Measurements from ENCODE around the gene REM2. TPM values are rescaled to one million over a fixed set of nuclear protein-coding genes. Genes with fewer than 3 reads are reported as not detected.

REM2 gene
- total and polyA plus RNA-seq, 4 donors = 0.08 to 0.14 (median 0.11) TPM; not detected in 1

Small RNAs within 50 kb of the gene (small RNA-seq; reads per million reads assigned to genes)
- gene RF00019 = not detected

Other genes with a start within 250 kb of the REM2 start
- gene OR6J1, start 238.9 kb upstream of the REM2 start, total RNA-seq = not detected
- not detected for gene OR6J1, start 238.9 kb upstream of the REM2 start, polyA plus RNA-seq
- gene OXA1L, start 116.5 kb upstream of the REM2 start, total RNA-seq = 10 to 100 TPM; 59.3 to 64.2 TPM
- 100 to 1,000 TPM in 1 of 2 donors, 10 to 100 TPM in 1; 53.6 to 106 TPM for gene OXA1L, start 116.5 kb upstream of the REM2 start, polyA plus RNA-seq
- gene SLC7A7, start 67.8 kb upstream of the REM2 start, total RNA-seq = 10 to 100 TPM in 1 of 2 donors, 1 to 10 TPM in 1; 9.2 to 14.3 TPM
- 1 to 10 TPM; 2.8 to 8.3 TPM for gene SLC7A7, start 67.8 kb upstream of the REM2 start, polyA plus RNA-seq
- gene MRPL52, start 53.3 kb upstream of the REM2 start, total RNA-seq = 10 to 100 TPM in 1 of 2 donors, 1 to 10 TPM in 1; 9.1 to 19.1 TPM
- 100 to 1,000 TPM in 1 of 2 donors, 10 to 100 TPM in 1; 54.1 to 142 TPM for gene MRPL52, start 53.3 kb upstream of the REM2 start, polyA plus RNA-seq
- gene MMP14, start 46.6 kb upstream of the REM2 start, total RNA-seq = 1 to 10 TPM; 7.6 to 8.4 TPM
- 10 to 100 TPM in 1 of 2 donors, under 1 TPM in 1; 0.86 to 10.6 TPM for gene MMP14, start 46.6 kb upstream of the REM2 start, polyA plus RNA-seq
- 10 to 100 TPM; 30.0 to 32.6 TPM for gene LRP10, start 11.5 kb upstream of the REM2 start, total RNA-seq
- 10 to 100 TPM; 19.5 to 61.7 TPM for gene LRP10, start 11.5 kb upstream of the REM2 start, polyA plus RNA-seq
- gene RBM23, start 35.9 kb downstream of the REM2 start, total RNA-seq = 100 to 1,000 TPM in 1 of 2 donors, 10 to 100 TPM in 1; 36.7 to 242 TPM
- gene RBM23, start 35.9 kb downstream of the REM2 start, polyA plus RNA-seq = 10 to 100 TPM; 22.3 to 26.0 TPM
- gene PRMT5, start 46.2 kb downstream of the REM2 start, total RNA-seq = 10 to 100 TPM; 26.2 to 27.5 TPM
- 10 to 100 TPM; 14.1 to 28.2 TPM for gene PRMT5, start 46.2 kb downstream of the REM2 start, polyA plus RNA-seq
- gene HAUS4, start 73.9 kb downstream of the REM2 start, total RNA-seq = 10 to 100 TPM; 11.9 to 32.8 TPM
- 1 to 10 TPM; 5.8 to 7.9 TPM for gene HAUS4, start 73.9 kb downstream of the REM2 start, polyA plus RNA-seq
- gene AJUBA, start 99.3 kb downstream of the REM2 start, total RNA-seq = 10 to 100 TPM; 15.9 to 34.9 TPM
- 10 to 100 TPM; 15.5 to 23.4 TPM for gene AJUBA, start 99.3 kb downstream of the REM2 start, polyA plus RNA-seq
- gene C14orf93, start 126.9 kb downstream of the REM2 start, total RNA-seq = 1 to 10 TPM; 3.8 to 7.1 TPM
- gene C14orf93, start 126.9 kb downstream of the REM2 start, polyA plus RNA-seq = 1 to 10 TPM; 2.1 to 3.0 TPM
- 10 to 100 TPM; 74.0 to 88.2 TPM for gene PSMB5, start 151.7 kb downstream of the REM2 start, total RNA-seq
- gene PSMB5, start 151.7 kb downstream of the REM2 start, polyA plus RNA-seq = 100 to 1,000 TPM; 102 to 152 TPM
- not detected for gene PSMB11, start 159.0 kb downstream of the REM2 start, total RNA-seq
- not detected for gene PSMB11, start 159.0 kb downstream of the REM2 start, polyA plus RNA-seq
- gene CDH24, start 174.3 kb downstream of the REM2 start, total RNA-seq = under 1 TPM; 0.23 to 0.50 TPM
- gene CDH24, start 174.3 kb downstream of the REM2 start, polyA plus RNA-seq = under 1 TPM in 1 of 2 donors, not detected in 1; 0.38 TPM
- gene ACIN1, start 211.9 kb downstream of the REM2 start, total RNA-seq = 10 to 100 TPM; 49.3 to 50.6 TPM
- 10 to 100 TPM in 1 of 2 donors, 1 to 10 TPM in 1; 8.1 to 24.9 TPM for gene ACIN1, start 211.9 kb downstream of the REM2 start, polyA plus RNA-seq
- gene C14orf119, start 212.3 kb downstream of the REM2 start, total RNA-seq = 10 to 100 TPM in 1 of 2 donors, 1 to 10 TPM in 1; 9.0 to 16.1 TPM
- 10 to 100 TPM; 19.3 to 27.1 TPM for gene C14orf119, start 212.3 kb downstream of the REM2 start, polyA plus RNA-seq
- not detected for gene CIROP, start 221.8 kb downstream of the REM2 start, total RNA-seq
- not detected for gene CIROP, start 221.8 kb downstream of the REM2 start, polyA plus RNA-seq
- gene CEBPE, start 236.0 kb downstream of the REM2 start, total RNA-seq = 1 to 10 TPM in 1 of 2 donors, under 1 TPM in 1; 0.08 to 4.4 TPM
- gene CEBPE, start 236.0 kb downstream of the REM2 start, polyA plus RNA-seq = under 1 TPM in 1 of 2 donors, not detected in 1; 0.16 TPM

Data from liver (tissue), 5 donors.